GM12865 (cell line): ENCODE data around the gene KCND3.
A peak's percentile ranks its signal among the peaks of the same experiment; 100 is the strongest.

Experiments
- DNase-seq: peaks from one replicate; pipeline ENCODE4 v3.0.0; 2010; ENCODE audit warnings: low read depth
- H3K4me3 ChIP-seq: 2 replicates; pipeline ENCODE4 v1.5.1; 2011; ENCODE audit warnings: mild to moderate bottlenecking, low read depth, low read length, control low read depth
- CTCF ChIP-seq: IDR thresholded peaks from 2 replicates; pipeline ENCODE4 v1.5.1; 2011; ENCODE audit warnings: low read length, control low read depth, low read depth, inconsistent platforms; ENCODE audit not compliant: insufficient read depth; ENCODE audit errors: missing control alignments

Gene KCND3

GRCh38 chr1:111738436-111739193, 250.9 kb downstream of the KCND3 start:
- TF ChIP-seq CTCF: no peak
- H3K4me3 ChIP-seq: peak overlapping the region; percentile 72
- peak; percentile 75 for DNase-seq

GRCh38 chr1:111738133-111738435, 251.4 kb downstream of the KCND3 start:
- no peak for DNase-seq
- no peak for TF ChIP-seq CTCF
- H3K4me3 ChIP-seq: peak overlapping the region; percentile 72

GRCh38 chr1:111737216-111738132, 252.0 kb downstream of the KCND3 start:
- no peak for TF ChIP-seq CTCF
- no peak for DNase-seq
- peak overlapping the region; percentile 72 for H3K4me3 ChIP-seq

- H3K4me3 ChIP-seq: no peak overlapping the region
- TF ChIP-seq CTCF: no peak
- DNase-seq: no peak
These were observed 252.8 kb downstream of the KCND3 start for GRCh38 chr1:111736548-111737215.

GRCh38 chr1:111735858-111736544, 253.5 kb downstream of the KCND3 start:
- no peak for DNase-seq
- H3K4me3 ChIP-seq: no peak overlapping the region
- no peak for TF ChIP-seq CTCF

GRCh38 chr1:111735321-111735720, 254.1 kb downstream of the KCND3 start:
- no peak for TF ChIP-seq CTCF
- DNase-seq: no peak
- no peak overlapping the region for H3K4me3 ChIP-seq
